HG03039 (cell line): ENCODE data around the gene ITPKA.

Experiments
- ATAC-seq: cut with Tn5 transposase; IDR thresholded peaks from one replicate; pipeline ENCODE4 v1.9.1; 2021; ENCODE audit warnings: mild to moderate bottlenecking, moderate library complexity; ENCODE audit not compliant: unreplicated experiment

ITPKA gene

GRCh38 chr15:41507820-41508290, 14.2 kb downstream of the ITPKA start:
- ATAC-seq: no peak

- no peak for ATAC-seq
Measured at GRCh38 chr15:41510728-41511127, 17.1 kb downstream of the ITPKA start.

GRCh38 chr15:41511331-41511898, 17.7 kb downstream of the ITPKA start:
- no peak for ATAC-seq

GRCh38 chr15:41511899-41512369, 18.3 kb downstream of the ITPKA start:
- ATAC-seq: no peak

GRCh38 chr15:41512512-41512939, 18.9 kb downstream of the ITPKA start:
- ATAC-seq: no peak

GRCh38 chr15:41512940-41513505, 19.3 kb downstream of the ITPKA start:
- ATAC-seq: no peak

GRCh38 chr15:41513506-41514227, 20.0 kb downstream of the ITPKA start, which contains the start of gene LTK:
LTK (minus strand) TSS chr15:41513827; CDS start chr15:41513709, 118 bp downstream.
- no peak for ATAC-seq

- no peak for ATAC-seq
Measured at GRCh38 chr15:41517895-41518449, 24.3 kb downstream of the ITPKA start.

- no peak for ATAC-seq
Measured at GRCh38 chr15:41520636-41521035, 27.0 kb downstream of the ITPKA start.

- ATAC-seq: no peak
Measured at GRCh38 chr15:41521614-41522013, 27.9 kb downstream of the ITPKA start.

- ATAC-seq: no peak
Measured at GRCh38 chr15:41523097-41523496, 29.4 kb downstream of the ITPKA start.

- no peak for ATAC-seq
Measured at GRCh38 chr15:41530363-41530956, 36.8 kb downstream of the ITPKA start.

GRCh38 chr15:41535544-41535943, 41.9 kb downstream of the ITPKA start:
- ATAC-seq: no peak

GRCh38 chr15:41536866-41537265, 43.2 kb downstream of the ITPKA start:
- ATAC-seq: no peak

GRCh38 chr15:41543521-41543870, 49.8 kb downstream of the ITPKA start:
- no peak for ATAC-seq

GRCh38 chr15:41544650-41545015, 51.0 kb downstream of the ITPKA start:
- ATAC-seq: no peak

- no peak for ATAC-seq
Measured at GRCh38 chr15:41545218-41545617, 51.5 kb downstream of the ITPKA start.

- ATAC-seq: no peak
Measured at GRCh38 chr15:41546851-41547786, 53.4 kb downstream of the ITPKA start.

GRCh38 chr15:41550066-41550775, 56.5 kb downstream of the ITPKA start:
- ATAC-seq: no peak
